ENCODE data around the gene FIBIN. TPM values are rescaled to one million over a fixed set of nuclear protein-coding genes. Genes with fewer than 3 reads are reported as not detected.

The FIBIN gene
- total and polyA plus RNA-seq, 2 experiments from 2014 or later: 0.21 to 0.66 TPM

DNA sequence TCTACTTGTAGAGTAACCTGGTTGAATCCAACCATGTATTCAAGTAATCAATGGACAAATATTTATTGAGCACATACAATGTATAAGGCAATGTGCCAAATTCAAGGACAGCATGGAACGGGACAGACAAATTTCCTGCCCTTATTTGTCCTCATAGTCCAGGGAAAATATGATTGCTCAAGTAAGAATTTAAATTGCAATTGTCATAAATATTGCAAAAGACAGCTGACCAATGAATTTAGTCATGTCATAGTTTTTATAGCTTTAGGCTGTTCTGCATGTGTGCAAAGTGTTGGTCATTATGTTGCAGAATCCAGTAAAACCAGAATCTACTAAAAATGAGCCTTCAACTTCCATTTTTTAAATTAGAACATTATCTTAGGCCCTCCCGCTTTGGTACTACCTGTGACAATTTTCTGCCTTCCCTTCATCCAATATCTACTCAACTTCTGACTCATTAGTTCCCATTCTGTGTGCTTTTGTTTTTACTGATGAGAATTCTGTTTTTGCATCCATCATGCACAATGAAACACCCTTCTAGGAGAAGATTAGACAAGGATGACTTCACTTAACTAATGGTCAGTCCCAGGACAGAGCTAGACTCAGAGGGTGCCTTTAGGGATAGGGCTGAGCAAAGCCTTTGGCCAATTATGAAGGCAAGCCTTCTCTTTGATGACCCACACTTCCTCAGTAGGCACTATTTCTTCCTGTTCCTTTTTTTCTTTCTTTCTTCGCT, 45.8 kb upstream of the FIBIN start:
- H3K4me1 ChIP-seq (ENCODE audit: insufficient read depth): peaks cover 24% of the 10 kb centered on the region; the same call in 1 of the 2 replicates
- H3K27ac ChIP-seq (ENCODE audit: low read depth): no peak overlapping the region
- no peaks in the 10 kb centered on the region; the same call in 1 of the 2 replicates for H3K9me2 ChIP-seq (ENCODE audit: insufficient read depth)
- H3K27me3 ChIP-seq (ENCODE audit: insufficient read depth): no peaks in the 10 kb centered on the region
- TF ChIP-seq EZH2 (IDR thresholded peaks at IDR 0.05; ENCODE audit: low read depth, unreplicated experiment): no peak
- no peak for TF ChIP-seq ZNF331 (CRISPR knock-in tag; IDR thresholded peaks at IDR 0.05; ENCODE audit: low read depth)
- TF ChIP-seq POLR2AphosphoS5 (IDR thresholded peaks at IDR 0.05; ENCODE audit: low read depth): no peak
- TF ChIP-seq, protein P1, sequence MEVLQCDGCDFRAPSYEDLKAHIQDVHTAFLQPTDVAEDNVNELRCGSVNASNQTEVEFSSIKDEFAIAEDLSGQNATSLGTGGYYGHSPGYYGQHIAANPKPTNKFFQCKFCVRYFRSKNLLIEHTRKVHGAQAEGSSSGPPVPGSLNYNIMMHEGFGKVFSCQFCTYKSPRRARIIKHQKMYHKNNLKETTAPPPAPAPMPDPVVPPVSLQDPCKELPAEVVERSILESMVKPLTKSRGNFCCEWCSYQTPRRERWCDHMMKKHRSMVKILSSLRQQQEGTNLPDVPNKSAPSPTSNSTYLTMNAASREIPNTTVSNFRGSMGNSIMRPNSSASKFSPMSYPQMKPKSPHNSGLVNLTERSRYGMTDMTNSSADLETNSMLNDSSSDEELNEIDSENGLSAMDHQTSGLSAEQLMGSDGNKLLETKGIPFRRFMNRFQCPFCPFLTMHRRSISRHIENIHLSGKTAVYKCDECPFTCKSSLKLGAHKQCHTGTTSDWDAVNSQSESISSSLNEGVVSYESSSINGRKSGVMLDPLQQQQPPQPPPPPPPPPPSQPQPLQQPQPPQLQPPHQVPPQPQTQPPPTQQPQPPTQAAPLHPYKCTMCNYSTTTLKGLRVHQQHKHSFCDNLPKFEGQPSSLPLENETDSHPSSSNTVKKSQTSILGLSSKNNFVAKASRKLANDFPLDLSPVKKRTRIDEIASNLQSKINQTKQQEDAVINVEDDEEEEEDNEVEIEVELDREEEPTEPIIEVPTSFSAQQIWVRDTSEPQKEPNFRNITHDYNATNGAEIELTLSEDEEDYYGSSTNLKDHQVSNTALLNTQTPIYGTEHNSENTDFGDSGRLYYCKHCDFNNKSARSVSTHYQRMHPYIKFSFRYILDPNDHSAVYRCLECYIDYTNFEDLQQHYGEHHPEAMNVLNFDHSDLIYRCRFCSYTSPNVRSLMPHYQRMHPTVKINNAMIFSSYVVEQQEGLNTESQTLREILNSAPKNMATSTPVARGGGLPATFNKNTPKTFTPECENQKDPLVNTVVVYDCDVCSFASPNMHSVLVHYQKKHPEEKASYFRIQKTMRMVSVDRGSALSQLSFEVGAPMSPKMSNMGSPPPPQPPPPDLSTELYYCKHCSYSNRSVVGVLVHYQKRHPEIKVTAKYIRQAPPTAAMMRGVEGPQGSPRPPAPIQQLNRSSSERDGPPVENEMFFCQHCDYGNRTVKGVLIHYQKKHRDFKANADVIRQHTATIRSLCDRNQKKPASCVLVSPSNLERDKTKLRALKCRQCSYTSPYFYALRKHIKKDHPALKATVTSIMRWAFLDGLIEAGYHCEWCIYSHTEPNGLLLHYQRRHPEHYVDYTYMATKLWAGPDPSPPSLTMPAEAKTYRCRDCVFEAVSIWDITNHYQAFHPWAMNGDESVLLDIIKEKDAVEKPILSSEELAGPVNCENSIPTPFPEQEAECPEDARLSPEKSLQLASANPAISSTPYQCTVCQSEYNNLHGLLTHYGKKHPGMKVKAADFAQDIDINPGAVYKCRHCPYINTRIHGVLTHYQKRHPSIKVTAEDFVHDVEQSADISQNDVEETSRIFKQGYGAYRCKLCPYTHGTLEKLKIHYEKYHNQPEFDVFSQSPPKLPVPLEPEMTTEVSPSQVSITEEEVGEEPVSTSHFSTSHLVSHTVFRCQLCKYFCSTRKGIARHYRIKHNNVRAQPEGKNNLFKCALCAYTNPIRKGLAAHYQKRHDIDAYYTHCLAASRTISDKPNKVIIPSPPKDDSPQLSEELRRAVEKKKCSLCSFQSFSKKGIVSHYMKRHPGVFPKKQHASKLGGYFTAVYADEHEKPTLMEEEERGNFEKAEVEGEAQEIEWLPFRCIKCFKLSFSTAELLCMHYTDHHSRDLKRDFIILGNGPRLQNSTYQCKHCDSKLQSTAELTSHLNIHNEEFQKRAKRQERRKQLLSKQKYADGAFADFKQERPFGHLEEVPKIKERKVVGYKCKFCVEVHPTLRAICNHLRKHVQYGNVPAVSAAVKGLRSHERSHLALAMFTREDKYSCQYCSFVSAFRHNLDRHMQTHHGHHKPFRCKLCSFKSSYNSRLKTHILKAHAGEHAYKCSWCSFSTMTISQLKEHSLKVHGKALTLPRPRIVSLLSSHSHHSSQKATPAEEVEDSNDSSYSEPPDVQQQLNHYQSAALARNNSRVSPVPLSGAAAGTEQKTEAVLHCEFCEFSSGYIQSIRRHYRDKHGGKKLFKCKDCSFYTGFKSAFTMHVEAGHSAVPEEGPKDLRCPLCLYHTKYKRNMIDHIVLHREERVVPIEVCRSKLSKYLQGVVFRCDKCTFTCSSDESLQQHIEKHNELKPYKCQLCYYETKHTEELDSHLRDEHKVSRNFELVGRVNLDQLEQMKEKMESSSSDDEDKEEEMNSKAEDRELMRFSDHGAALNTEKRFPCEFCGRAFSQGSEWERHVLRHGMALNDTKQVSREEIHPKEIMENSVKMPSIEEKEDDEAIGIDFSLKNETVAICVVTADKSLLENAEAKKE (CRISPR knock-in tag; IDR thresholded peaks at IDR 0.05): no peak
- no peak for TF ChIP-seq ZNF114 (CRISPR knock-in tag; IDR thresholded peaks at IDR 0.05)
- TF ChIP-seq, protein P2, sequence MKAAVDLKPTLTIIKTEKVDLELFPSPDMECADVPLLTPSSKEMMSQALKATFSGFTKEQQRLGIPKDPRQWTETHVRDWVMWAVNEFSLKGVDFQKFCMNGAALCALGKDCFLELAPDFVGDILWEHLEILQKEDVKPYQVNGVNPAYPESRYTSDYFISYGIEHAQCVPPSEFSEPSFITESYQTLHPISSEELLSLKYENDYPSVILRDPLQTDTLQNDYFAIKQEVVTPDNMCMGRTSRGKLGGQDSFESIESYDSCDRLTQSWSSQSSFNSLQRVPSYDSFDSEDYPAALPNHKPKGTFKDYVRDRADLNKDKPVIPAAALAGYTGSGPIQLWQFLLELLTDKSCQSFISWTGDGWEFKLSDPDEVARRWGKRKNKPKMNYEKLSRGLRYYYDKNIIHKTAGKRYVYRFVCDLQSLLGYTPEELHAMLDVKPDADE (IDR thresholded peaks at IDR 0.05): no peak
- TF ChIP-seq JUNB (IDR thresholded peaks at IDR 0.05; ENCODE audit: unreplicated experiment): no peak
- TF ChIP-seq, protein P3, sequence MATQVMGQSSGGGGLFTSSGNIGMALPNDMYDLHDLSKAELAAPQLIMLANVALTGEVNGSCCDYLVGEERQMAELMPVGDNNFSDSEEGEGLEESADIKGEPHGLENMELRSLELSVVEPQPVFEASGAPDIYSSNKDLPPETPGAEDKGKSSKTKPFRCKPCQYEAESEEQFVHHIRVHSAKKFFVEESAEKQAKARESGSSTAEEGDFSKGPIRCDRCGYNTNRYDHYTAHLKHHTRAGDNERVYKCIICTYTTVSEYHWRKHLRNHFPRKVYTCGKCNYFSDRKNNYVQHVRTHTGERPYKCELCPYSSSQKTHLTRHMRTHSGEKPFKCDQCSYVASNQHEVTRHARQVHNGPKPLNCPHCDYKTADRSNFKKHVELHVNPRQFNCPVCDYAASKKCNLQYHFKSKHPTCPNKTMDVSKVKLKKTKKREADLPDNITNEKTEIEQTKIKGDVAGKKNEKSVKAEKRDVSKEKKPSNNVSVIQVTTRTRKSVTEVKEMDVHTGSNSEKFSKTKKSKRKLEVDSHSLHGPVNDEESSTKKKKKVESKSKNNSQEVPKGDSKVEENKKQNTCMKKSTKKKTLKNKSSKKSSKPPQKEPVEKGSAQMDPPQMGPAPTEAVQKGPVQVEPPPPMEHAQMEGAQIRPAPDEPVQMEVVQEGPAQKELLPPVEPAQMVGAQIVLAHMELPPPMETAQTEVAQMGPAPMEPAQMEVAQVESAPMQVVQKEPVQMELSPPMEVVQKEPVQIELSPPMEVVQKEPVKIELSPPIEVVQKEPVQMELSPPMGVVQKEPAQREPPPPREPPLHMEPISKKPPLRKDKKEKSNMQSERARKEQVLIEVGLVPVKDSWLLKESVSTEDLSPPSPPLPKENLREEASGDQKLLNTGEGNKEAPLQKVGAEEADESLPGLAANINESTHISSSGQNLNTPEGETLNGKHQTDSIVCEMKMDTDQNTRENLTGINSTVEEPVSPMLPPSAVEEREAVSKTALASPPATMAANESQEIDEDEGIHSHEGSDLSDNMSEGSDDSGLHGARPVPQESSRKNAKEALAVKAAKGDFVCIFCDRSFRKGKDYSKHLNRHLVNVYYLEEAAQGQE (IDR thresholded peaks at IDR 0.05; ENCODE audit: unreplicated experiment): no peak
- TF ChIP-seq, protein P4, sequence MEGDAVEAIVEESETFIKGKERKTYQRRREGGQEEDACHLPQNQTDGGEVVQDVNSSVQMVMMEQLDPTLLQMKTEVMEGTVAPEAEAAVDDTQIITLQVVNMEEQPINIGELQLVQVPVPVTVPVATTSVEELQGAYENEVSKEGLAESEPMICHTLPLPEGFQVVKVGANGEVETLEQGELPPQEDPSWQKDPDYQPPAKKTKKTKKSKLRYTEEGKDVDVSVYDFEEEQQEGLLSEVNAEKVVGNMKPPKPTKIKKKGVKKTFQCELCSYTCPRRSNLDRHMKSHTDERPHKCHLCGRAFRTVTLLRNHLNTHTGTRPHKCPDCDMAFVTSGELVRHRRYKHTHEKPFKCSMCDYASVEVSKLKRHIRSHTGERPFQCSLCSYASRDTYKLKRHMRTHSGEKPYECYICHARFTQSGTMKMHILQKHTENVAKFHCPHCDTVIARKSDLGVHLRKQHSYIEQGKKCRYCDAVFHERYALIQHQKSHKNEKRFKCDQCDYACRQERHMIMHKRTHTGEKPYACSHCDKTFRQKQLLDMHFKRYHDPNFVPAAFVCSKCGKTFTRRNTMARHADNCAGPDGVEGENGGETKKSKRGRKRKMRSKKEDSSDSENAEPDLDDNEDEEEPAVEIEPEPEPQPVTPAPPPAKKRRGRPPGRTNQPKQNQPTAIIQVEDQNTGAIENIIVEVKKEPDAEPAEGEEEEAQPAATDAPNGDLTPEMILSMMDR (conservative IDR thresholded peaks at IDR 0.05; ENCODE audit: low read depth in 2 of 2): no peak
- no peak for TF ChIP-seq CREB1 (CRISPR knock-in tag; IDR thresholded peaks at IDR 0.05; ENCODE audit: low read depth)
- TF ChIP-seq NANOG (IDR thresholded peaks at IDR 0.05; ENCODE audit: borderline replicate concordance): no peak
- TF ChIP-seq STAT1 (IDR thresholded peaks at IDR 0.05; ENCODE audit: unreplicated experiment): no peak
- TF ChIP-seq EZH2phosphoT487 (IDR thresholded peaks at IDR 0.05; ENCODE audit: unreplicated experiment): no peak
- H3K4me2 ChIP-seq: no peak overlapping the region
- DNase-seq (ENCODE audit: low spot score) (no peak), ATAC-seq (no peak)
- H3K79me2 ChIP-seq (replicated peaks; ENCODE audit: insufficient read depth): no peaks in the 10 kb centered on the region
- H3K9me3 Mint-ChIP-seq: no peaks in the 10 kb centered on the region
- H3K27me3 Mint-ChIP-seq (ENCODE audit: insufficient read depth, low read depth, poor library complexity): no peaks in the 10 kb centered on the region
- H3K4me3 ChIP-seq: no peak overlapping the region
- no peak overlapping the region for H3K27ac Mint-ChIP-seq
- no peaks in the 10 kb centered on the region for H3K36me3 ChIP-seq (ENCODE audit: insufficient read depth)
- no peaks in the 10 kb centered on the region for H3F3A ChIP-seq (replicated peaks; ENCODE audit: low read depth)
- H3K36me3 Mint-ChIP-seq (ENCODE audit: low read depth): no peaks in the 10 kb centered on the region
- peaks cover 15% of the 10 kb centered on the region for H3K4me1 Mint-ChIP-seq
- no peak overlapping the region for H3K4me3 Mint-ChIP-seq
- H2AFZ ChIP-seq: no peak overlapping the region
- no peaks in the 10 kb centered on the region for H4K20me1 ChIP-seq (replicated peaks; ENCODE audit: insufficient read depth)
